ENCODE data around the gene ELAVL3. TPM values are rescaled to one million over a fixed set of nuclear protein-coding genes. Genes with fewer than 3 reads are reported as not detected.

The ELAVL3 gene
- total RNA-seq, 4 donors from 2014 or later, result not detected

- no peak overlapping the region for H3K27ac ChIP-seq
- intact Hi-C loops (cut with DNase I), result no loop called here
- H3K4me1 ChIP-seq, result no peaks in the 10 kb centered on the region
- no peak overlapping the region for H3K4me3 ChIP-seq (replicated peaks in 1 of 3)
- TF ChIP-seq CTCF (IDR thresholded peaks at IDR 0.05) (no peak), POLR2A (IDR thresholded peaks at IDR 0.05) (no peak)
- 90 to 94% methylated on average over 18 to 21 of the region's 21 CpGs for WGBS, 2 donors
- H3K36me3 ChIP-seq, result peaks cover 31 to 38% of the 10 kb centered on the region in 2 donors
- no peaks in the 10 kb centered on the region for H3K27me3 ChIP-seq
- H3K9me3 ChIP-seq, result no peaks in the 10 kb centered on the region
- DNase-seq, result no peak
Observed at GRCh38 chr19:11450570-11451326, 30.1 kb downstream of the ELAVL3 start.

- WGBS, 2 donors, result 96 to 97% methylated on average over 7 to 21 of the region's 31 CpGs
- no peak for TF ChIP-seq POLR2A (IDR thresholded peaks at IDR 0.05)
- no peak for TF ChIP-seq CTCF (IDR thresholded peaks at IDR 0.05)
Observed at GRCh38 chr19:11448923-11449554, 31.8 kb downstream of the ELAVL3 start.

GRCh38 chr19:11448410-11448809 is 32.4 kb downstream of the ELAVL3 start:
- no peaks in the 10 kb centered on the region for H3K9me3 ChIP-seq
- no peak overlapping the region for H3K4me3 ChIP-seq (replicated peaks in 1 of 3)
- H3K27me3 ChIP-seq, result no peaks in the 10 kb centered on the region
- H3K27ac ChIP-seq, result no peak overlapping the region
- H3K4me1 ChIP-seq, result no peaks in the 10 kb centered on the region
- WGBS, 2 donors, result 91% methylated on average over 10 to 12 of the region's 13 CpGs
- peaks cover 47 to 59% of the 10 kb centered on the region in 2 donors for H3K36me3 ChIP-seq
- no peak for DNase-seq
- TF ChIP-seq CTCF (IDR thresholded peaks at IDR 0.05) (no peak), POLR2A (IDR thresholded peaks at IDR 0.05) (no peak)
- intact Hi-C loops (cut with DNase I), result no loop called here

More at GRCh38 chr19:11448923-11449554, 31.8 kb downstream of the ELAVL3 start:
- Histone ChIP-seq H3K36me3 (peaks cover 47 to 53% of the 10 kb centered on the region in 2 donors), H3K27me3 (no peaks in the 10 kb centered on the region), H3K9me3 (no peaks in the 10 kb centered on the region), H3K4me1 (no peaks in the 10 kb centered on the region), H3K27ac (no peak overlapping the region), H3K4me3 (replicated peaks in 1 of 3) (no peak overlapping the region)
- intact Hi-C loops (cut with DNase I), result no loop called here
- DNase-seq, result no peak

GRCh38 chr19:11447347-11448262 is 33.2 kb downstream of the ELAVL3 start:
- Histone ChIP-seq H3K36me3 (peaks cover 47 to 66% of the 10 kb centered on the region in 2 donors), H3K4me1 (no peaks in the 10 kb centered on the region), H3K27me3 (no peaks in the 10 kb centered on the region), H3K9me3 (no peaks in the 10 kb centered on the region), H3K4me3 (replicated peaks in 1 of 3) (no peak overlapping the region), H3K27ac (no peak overlapping the region)
- intact Hi-C loops (cut with DNase I), result no loop called here
- 92 to 96% methylated on average over 21 to 26 of the region's 35 CpGs for WGBS, 2 donors
- no peak for TF ChIP-seq CTCF (IDR thresholded peaks at IDR 0.05)
- no peak for TF ChIP-seq POLR2A (IDR thresholded peaks at IDR 0.05)
- DNase-seq, result no peak

Data from thyroid gland (tissue), 4 donors.